WI38 (cell line): Measurements from ENCODE around the gene SIM1.

Experiments used
- H3K4me3 ChIP-seq: 2 replicates; pipeline ENCODE4 v1.5.1; 2011; ENCODE audit warnings: low read depth, mild to moderate bottlenecking, control low read depth, low read length
- CTCF ChIP-seq: IDR thresholded peaks from 2 replicates; pipeline ENCODE4 v1.5.1; 2012; ENCODE audit warnings: low read depth, mild to moderate bottlenecking, control low read depth, low read length

Gene SIM1

GRCh38 chr6:100404051-100404450 lies 60.7 kb downstream of the SIM1 start:
- H3K4me3 ChIP-seq, result no peak overlapping the region
- no peak for TF ChIP-seq CTCF

GRCh38 chr6:100393493-100393892 lies 71.2 kb downstream of the SIM1 start:
- no peak for TF ChIP-seq CTCF
- no peak overlapping the region for H3K4me3 ChIP-seq

- TF ChIP-seq CTCF, result no peak
- no peak overlapping the region for H3K4me3 ChIP-seq
These were observed 72.3 kb downstream of the SIM1 start for GRCh38 chr6:100392423-100392822.

GRCh38 chr6:100388868-100389519 lies 75.7 kb downstream of the SIM1 start:
- H3K4me3 ChIP-seq, result no peak overlapping the region
- TF ChIP-seq CTCF, result no peak

GRCh38 chr6:100382767-100383195 lies 81.9 kb downstream of the SIM1 start:
- no peak for TF ChIP-seq CTCF
- H3K4me3 ChIP-seq, result no peak overlapping the region

- no peak overlapping the region for H3K4me3 ChIP-seq
- no peak for TF ChIP-seq CTCF
These were observed 82.7 kb downstream of the SIM1 start for GRCh38 chr6:100382031-100382430.

GRCh38 chr6:100381111-100381510 lies 83.6 kb downstream of the SIM1 start:
- no peak overlapping the region for H3K4me3 ChIP-seq
- TF ChIP-seq CTCF, result no peak
